Tibial artery (tissue), 4 donors: Measurements from ENCODE around the gene ENTPD6.

ENCODE experiments used
- DNase-seq, 2 donors: peaks; one replicate each; pipeline ENCODE4 v3.0.0-alpha.2; 2019
- H3K27ac ChIP-seq, 2 donors: fragments of 200-600 bp; sonication (generic) in 1 of 2; 1 replicate in 1 of 2; 2 replicates in 1 of 2; pipeline ENCODE4 v1.5.1; 2018 to 2019; ENCODE audit warnings: mild to moderate bottlenecking in 1 of 2
- H3K27me3 ChIP-seq, 2 donors: fragments of 200-600 bp; sonication (generic) in 1 of 2; one replicate each; pipeline versions ENCODE4 v1.5.1 to v1.6.0; 2016 to 2019
- H3K36me3 ChIP-seq, 3 donors: fragments of 200-600 bp; sonication (generic) in 2 of 3; one replicate each; pipeline ENCODE4 v1.5.1; 2016 to 2019; ENCODE audit warnings: mild to moderate bottlenecking in 2 of 3
- H3K4me1 ChIP-seq, 4 donors: fragments of 200-600 bp; sonication (generic) in 2 of 4; 1 replicate in 3 of 4; 2 replicates in 1 of 4; pipeline ENCODE4 v1.5.1; 2016 to 2019
- H3K4me3 ChIP-seq, 2 donors: fragments of 200-600 bp; sonication (generic) in 1 of 2; 1 replicate in 1 of 2; 2 replicates in 1 of 2; pipeline ENCODE4 v1.5.1; 2018 to 2019; ENCODE audit warnings: mild to moderate bottlenecking in 2 of 2
- H3K9me3 ChIP-seq, 3 donors: fragments of 200-600 bp; sonication (generic) in 1 of 3; one replicate each; pipeline ENCODE4 v1.5.1; 2016 to 2019
- CTCF ChIP-seq, 2 experiments: fragments of 200-600 bp in 1 of 2; fragments of 450-650 bp in 1 of 2; IDR thresholded peaks; one replicate each; pipeline ENCODE4 v1.5.1; 2017 to 2019; ENCODE audit warnings: antibody characterized with exemption in 2 of 2, mild to moderate bottlenecking in 1 of 2, moderate library complexity in 1 of 2
- intact Hi-C: fragments of 100-400 bp; cut with DNase I; formaldehyde crosslinking; loops from one replicate; pipeline ENCODE4 v1.15.0; 2023; ENCODE audit warnings: low total_unique reads

Gene ENTPD6

GRCh38 chr20:25197183-25197869 lies 1.8 kb downstream of the ENTPD6 start:
- Histone ChIP-seq H3K4me3 (peak overlapping the region in 1 of 2 donors; percentile 62), H3K9me3 (no peaks in the 10 kb centered on the region)
- intact Hi-C loops = loop anchor here (5.0 to 10.0 kb wide), 3 partner anchors 35 to 197 kb away; partner anchors contain the start of genes ABHD12 and PYGB

GRCh38 chr20:25197870-25198190 lies 2.3 kb downstream of the ENTPD6 start:
- H3K36me3 ChIP-seq = no peaks in the 10 kb centered on the region
- intact Hi-C loops = loop anchor here (5.0 to 10.0 kb wide), 3 partner anchors 34 to 197 kb away; partner anchors contain the start of genes ABHD12 and PYGB
- no peak overlapping the region for H3K4me3 ChIP-seq
- H3K27ac ChIP-seq = peak overlapping the region in 1 of 2 donors; percentile 25
- H3K4me1 ChIP-seq = peaks cover 0 to 40% (median 21%) of the 10 kb centered on the region in 4 donors
- H3K27me3 ChIP-seq = no peaks in the 10 kb centered on the region
- H3K9me3 ChIP-seq = no peaks in the 10 kb centered on the region
- DNase-seq = no peak
- TF ChIP-seq CTCF (IDR thresholded peaks at IDR 0.05) = no peak

More at GRCh38 chr20:25197183-25197869, 1.8 kb downstream of the ENTPD6 start:
- no peak for TF ChIP-seq CTCF (IDR thresholded peaks at IDR 0.05)
- Histone ChIP-seq H3K36me3 (no peaks in the 10 kb centered on the region), H3K27me3 (no peaks in the 10 kb centered on the region), H3K4me1 (peaks cover 0 to 40% (median 21%) of the 10 kb centered on the region in 4 donors), H3K27ac (peak overlapping the region in 1 of 2 donors; percentile 79)
- DNase-seq = no peak

- Histone ChIP-seq H3K4me1 (peaks cover 0 to 40% (median 21%) of the 10 kb centered on the region in 4 donors), H3K27me3 (no peaks in the 10 kb centered on the region), H3K4me3 (no peak overlapping the region), H3K27ac (peak overlapping the region in 1 of 2 donors; percentile 25), H3K36me3 (no peaks in the 10 kb centered on the region), H3K9me3 (no peaks in the 10 kb centered on the region)
- DNase-seq = no peak
- intact Hi-C loops = loop anchor here (5.0 to 10.0 kb wide), 3 partner anchors 33 to 196 kb away; partner anchors contain the start of genes ABHD12 and PYGB
- no peak for TF ChIP-seq CTCF (IDR thresholded peaks at IDR 0.05)
These were observed 3.3 kb downstream of the ENTPD6 start for GRCh38 chr20:25198663-25199383.

GRCh38 chr20:25199473-25200260 lies 4.2 kb downstream of the ENTPD6 start:
- TF ChIP-seq CTCF (IDR thresholded peaks at IDR 0.05) = no peak
- DNase-seq = no peak
- H3K4me3 ChIP-seq = no peak overlapping the region
- H3K27ac ChIP-seq = peak overlapping the region in 1 of 2 donors; percentile 21
- intact Hi-C loops = loop anchor here (5.0 to 10.0 kb wide), 3 partner anchors 33 to 195 kb away; partner anchors contain the start of genes ABHD12 and PYGB
- peaks cover 0 to 40% (median 21%) of the 10 kb centered on the region in 4 donors for H3K4me1 ChIP-seq
- H3K36me3 ChIP-seq = no peaks in the 10 kb centered on the region
- no peaks in the 10 kb centered on the region for H3K9me3 ChIP-seq
- no peaks in the 10 kb centered on the region for H3K27me3 ChIP-seq

GRCh38 chr20:25203089-25203488 lies 7.6 kb downstream of the ENTPD6 start:
- no peak for DNase-seq
- Histone ChIP-seq H3K36me3 (peaks cover 0 to 10% (median 0%) of the 10 kb centered on the region in 3 donors), H3K27me3 (no peaks in the 10 kb centered on the region), H3K4me3 (no peak overlapping the region), H3K9me3 (no peaks in the 10 kb centered on the region), H3K4me1 (peaks cover 0 to 25% (median 9%) of the 10 kb centered on the region in 4 donors), H3K27ac (no peak overlapping the region)
- no peak for TF ChIP-seq CTCF (IDR thresholded peaks at IDR 0.05)
- intact Hi-C loops = no loop called here
